ENCODE results near the gene HOXD10. TPM values are rescaled to one million over a fixed set of nuclear protein-coding genes. Genes with fewer than 3 reads are reported as not detected.
A peak's percentile ranks its signal among the peaks of the same experiment; 100 is the strongest.

The HOXD10 gene
- total and polyA plus RNA-seq, 4 donors, result 0.05 to 0.54 TPM; not detected in 2

- Histone ChIP-seq H3K9ac (ENCODE audit: insufficient read depth in 1 of 2, low read length in 2 of 2) (no peak overlapping the region), H3K4me3 (no peak overlapping the region), H3K9me3 (ENCODE audit: control insufficient read depth in 4 of 4, insufficient read depth in 3 of 4, low read length in 3 of 4) (peaks cover 0 to 7% (median 0%) of the 10 kb centered on the region in 4 donors), H3K36me3 (ENCODE audit: control insufficient read depth in 4 of 4, insufficient read depth in 4 of 4, low read length in 4 of 4) (no peaks in the 10 kb centered on the region), H3K4me1 (ENCODE audit: control insufficient read depth in 5 of 5, insufficient read depth in 5 of 5, low read length in 5 of 5) (peaks cover 0 to 17% (median 8%) of the 10 kb centered on the region in 5 donors), H3K27me3 (ENCODE audit: control insufficient read depth in 3 of 3, insufficient read depth in 3 of 3, low read length in 2 of 3) (peaks cover 21 to 82% (median 81%) of the 10 kb centered on the region in 3 donors), H3K27ac (ENCODE audit: low read depth in 1 of 2, low read length in 1 of 2) (no peak overlapping the region)
- WGBS, 2 donors, result 27 to 31% methylated on average over 9 of the region's 9 CpGs
- DNase-seq (no peak), ATAC-seq (ENCODE audit: insufficient read depth, low FRiP score) (no peak)
- no peak for TF ChIP-seq CTCF (IDR thresholded peaks at IDR 0.05; ENCODE audit: control extremely low read depth, extremely low read depth)
These were observed 8.6 kb downstream of the HOXD10 start for GRCh38 chr2:176124947-176125771.

GRCh38 chr2:176125772-176126054, 9.1 kb downstream of the HOXD10 start:
- no peak overlapping the region for H3K4me3 ChIP-seq
- H3K27ac ChIP-seq (ENCODE audit: low read depth in 1 of 2, low read length in 1 of 2), result no peak overlapping the region
- H3K9ac ChIP-seq (ENCODE audit: insufficient read depth in 1 of 2, low read length in 2 of 2), result no peak overlapping the region
- no peak for ATAC-seq (ENCODE audit: insufficient read depth, low FRiP score)
- no peak for DNase-seq
- TF ChIP-seq CTCF (IDR thresholded peaks at IDR 0.05; ENCODE audit: control extremely low read depth, extremely low read depth), result no peak
- H3K4me1 ChIP-seq (ENCODE audit: control insufficient read depth in 5 of 5, insufficient read depth in 5 of 5, low read length in 5 of 5), result peaks cover 0 to 19% (median 8%) of the 10 kb centered on the region in 5 donors
- H3K27me3 ChIP-seq (ENCODE audit: control insufficient read depth in 3 of 3, insufficient read depth in 3 of 3, low read length in 2 of 3), result peaks cover 23 to 79% (median 77%) of the 10 kb centered on the region in 3 donors
- no peaks in the 10 kb centered on the region for H3K36me3 ChIP-seq (ENCODE audit: control insufficient read depth in 4 of 4, insufficient read depth in 4 of 4, low read length in 4 of 4)
- WGBS, 2 donors, result 13 to 19% methylated on average over 6 of the region's 6 CpGs
- peaks cover 0 to 7% (median 0%) of the 10 kb centered on the region in 4 donors for H3K9me3 ChIP-seq (ENCODE audit: control insufficient read depth in 4 of 4, insufficient read depth in 3 of 4, low read length in 3 of 4)

GRCh38 chr2:176126929-176127773, 10.6 kb downstream of the HOXD10 start:
- ATAC-seq (ENCODE audit: insufficient read depth, low FRiP score), result no peak
- peaks cover 23 to 82% (median 79%) of the 10 kb centered on the region in 3 donors for H3K27me3 ChIP-seq (ENCODE audit: control insufficient read depth in 3 of 3, insufficient read depth in 3 of 3, low read length in 2 of 3)
- H3K4me3 ChIP-seq, result no peak overlapping the region
- peak; percentile 78 for TF ChIP-seq CTCF (IDR thresholded peaks at IDR 0.05; ENCODE audit: control extremely low read depth, extremely low read depth)
- H3K9ac ChIP-seq (ENCODE audit: insufficient read depth in 1 of 2, low read length in 2 of 2), result no peak overlapping the region
- DNase-seq, result peak; percentile 74 to 85 (median 85)
- no peaks in the 10 kb centered on the region for H3K36me3 ChIP-seq (ENCODE audit: control insufficient read depth in 4 of 4, insufficient read depth in 4 of 4, low read length in 4 of 4)
- no peak overlapping the region for H3K27ac ChIP-seq (ENCODE audit: low read depth in 1 of 2, low read length in 1 of 2)
- H3K9me3 ChIP-seq (ENCODE audit: control insufficient read depth in 4 of 4, insufficient read depth in 3 of 4, low read length in 3 of 4), result peaks cover 0 to 7% (median 0%) of the 10 kb centered on the region in 4 donors
- peaks cover 0 to 17% (median 8%) of the 10 kb centered on the region in 5 donors for H3K4me1 ChIP-seq (ENCODE audit: control insufficient read depth in 5 of 5, insufficient read depth in 5 of 5, low read length in 5 of 5)
- WGBS, 2 donors, result 4% methylated on average over 13 of the region's 13 CpGs
